K562 (cell line): Measurements from ENCODE around the gene NOSTRIN. TPM values are rescaled to one million over a fixed set of nuclear protein-coding genes. Genes with fewer than 3 reads are reported as not detected.

Experiments used
- ATAC-seq: fragments of 200-7000 bp; cut with Tn5 transposase; 3 replicates; pipeline ENCODE4 v1.9.1; 2020; ENCODE audit warnings: moderate library complexity
- BruUV-seq: library from RNA; stranded (reverse); fragments of 400-500 nt; replicated peaks from 2 replicates; lab custom pipeline; 2021; lab: Mats Ljungman, UMichigan
- CTCF ChIA-PET: fragments of 300-600 bp; formaldehyde crosslinking; extraction: SDS; loops from one replicate; lab custom pipeline; 2021; ENCODE audit warnings: low intra/inter-chr PET ratio; lab: Yijun Ruan, JAX
- POLR2A ChIA-PET: fragments of 300-600, 350-650 bp; sonication (Branson Sonifier 250); formaldehyde crosslinking; extraction: SDS; loops from one replicate; lab custom pipeline; 2021; ENCODE audit warnings: antibody characterized with exemption, inconsistent platforms; lab: Yijun Ruan, JAX
- DNase-seq, 4 experiments: peaks; one replicate each; pipeline versions ENCODE4 v3.0.0 to v3.0.0-alpha.2; 2011 to 2018; ENCODE audit warnings: low spot score in 3 of 4, mixed read lengths in 3 of 4; ENCODE audit errors: extremely low read depth in 1 of 4
- FAIRE-seq: peaks from 2 replicates; lab custom pipeline; 2011; peaks lifted over from hg19 to GRCh38; lab: Jason Lieb, UNC
- H2AFZ ChIP-seq: 2 replicates; pipeline ENCODE4 v1.6.0; 2011; ENCODE audit warnings: low read depth, low read length, control low read depth, inconsistent platforms
- H3K27ac ChIP-seq: fragments of 200-600 bp; 3 replicates; pipeline ENCODE4 v1.8.0; 2011; ENCODE audit warnings: low read depth, mild to moderate bottlenecking, control low read depth, inconsistent platforms, low read length, moderate library complexity, mixed read lengths; ENCODE audit errors: extremely low read depth
- H3K27me3 ChIP-seq, 2 experiments: fragments of 300-600 bp in 1 of 2; 2 replicates in 1 of 2; 3 replicates in 1 of 2; pipeline versions ENCODE4 v1.6.0 to v1.8.0; 2011; ENCODE audit warnings: inconsistent platforms in 2 of 2, low read length in 2 of 2, mild to moderate bottlenecking in 1 of 2, mixed read lengths in 1 of 2, moderate library complexity in 1 of 2; ENCODE audit not compliant: control insufficient read depth in 2 of 2, insufficient read depth in 2 of 2
- H3K36me3 ChIP-seq: fragments of 300-600 bp; 3 replicates; pipeline ENCODE4 v1.8.0; 2011; ENCODE audit warnings: mild to moderate bottlenecking, low read length, inconsistent platforms; ENCODE audit not compliant: control insufficient read depth, insufficient read depth
- H3K4me1 ChIP-seq, 2 experiments: fragments of 200-600 bp in 1 of 2; replicated peaks in 1 of 2; 2 replicates in 1 of 2; 3 replicates in 1 of 2; pipeline versions ENCODE4 v1.5.1 to v1.8.0; 2011; ENCODE audit warnings: inconsistent platforms in 2 of 2, low read length in 2 of 2, mild to moderate bottlenecking in 1 of 2, mixed read lengths in 1 of 2, moderate library complexity in 1 of 2; ENCODE audit not compliant: control insufficient read depth in 2 of 2, insufficient read depth in 2 of 2
- H3K4me2 ChIP-seq: 2 replicates; pipeline ENCODE4 v1.6.1; 2011; ENCODE audit warnings: low read length, control low read depth, inconsistent platforms, mixed read lengths; ENCODE audit not compliant: insufficient read depth
- H3K4me3 ChIP-seq: fragments of 200-600 bp; sonication (generic), shearing (Covaris generic); 2 replicates; pipeline ENCODE4 v1.5.1; 2016; ENCODE audit warnings: control low read depth, inconsistent platforms
- H3K79me2 ChIP-seq: fragments of 200-600 bp; 3 replicates; pipeline ENCODE4 v1.8.0; 2011; ENCODE audit warnings: low read length, inconsistent platforms; ENCODE audit not compliant: control insufficient read depth, insufficient read depth
- H3K9ac ChIP-seq, 2 experiments: 2 replicates each; pipeline versions ENCODE4 v1.6.0 to v1.6.1; 2011; ENCODE audit warnings: low read depth in 2 of 2, low read length in 2 of 2, control low read depth in 1 of 2, inconsistent platforms in 1 of 2, mild to moderate bottlenecking in 1 of 2, mixed read lengths in 1 of 2; ENCODE audit not compliant: insufficient read depth in 1 of 2
- H3K9me1 ChIP-seq: one replicate; pipeline ENCODE4 v1.6.0; 2011; ENCODE audit warnings: inconsistent platforms, mild to moderate bottlenecking, low read length, moderate library complexity; ENCODE audit not compliant: control insufficient read depth, insufficient read depth
- H3K9me3 ChIP-seq: replicated peaks from 2 replicates; pipeline ENCODE4 v1.5.1; 2011; ENCODE audit warnings: low read depth, low read length, inconsistent platforms; ENCODE audit not compliant: control insufficient read depth, insufficient read depth
- H4K20me1 ChIP-seq: replicated peaks from 2 replicates; pipeline ENCODE4 v1.6.1; 2011; ENCODE audit warnings: low read length, inconsistent platforms, mixed read lengths; ENCODE audit not compliant: control insufficient read depth, insufficient read depth
- CBFA2T3 ChIP-seq: fragments of 450-650 bp; IDR thresholded peaks from 2 replicates; pipeline ENCODE4 v1.6.1; 2017
- HMGXB4 ChIP-seq: sonication (generic); formaldehyde crosslinking; IDR thresholded peaks from 2 replicates; pipeline ENCODE4 v1.8.1; 2023; ENCODE audit warnings: mild to moderate bottlenecking, missing genetic modification reagents
- MAFF ChIP-seq: IDR thresholded peaks from 2 replicates; pipeline ENCODE4 v1.6.1; 2012; ENCODE audit warnings: low read length, improper control_type of control experiment
- POLR2A ChIP-seq: fragments of 450-650 bp; conservative IDR thresholded peaks from 2 replicates; pipeline ENCODE4 v1.6.1; 2016
- RFX1 ChIP-seq: fragments of 450-650 bp; IDR thresholded peaks from 2 replicates; pipeline ENCODE4 v1.6.1; 2016; ENCODE audit warnings: mild to moderate bottlenecking, moderate library complexity
- RNF2 ChIP-seq: sonication (generic); IDR thresholded peaks from 2 replicates; pipeline ENCODE4 v1.6.1; 2016
- SRSF1 ChIP-seq: fragments of 200-400 bp; formaldehyde crosslinking; IDR thresholded peaks from 2 replicates; pipeline ENCODE4 v1.6.1; 2017; ENCODE audit warnings: mild to moderate bottlenecking, low read depth, low read length, moderate library complexity
- ZZZ3 ChIP-seq: fragments of 450-650 bp; IDR thresholded peaks from 2 replicates; pipeline ENCODE4 v1.6.1; 2016; ENCODE audit warnings: antibody characterized with exemption, mild to moderate bottlenecking, moderate library complexity
- WGBS: fragments of 100-300 bp; shearing (Covaris generic); methylation state at CpG from one replicate; pipeline ENCODE4 v1.1.6; 2016; ENCODE audit warnings: low coverage, mixed read lengths; ENCODE audit not compliant: insufficient coverage; ENCODE audit errors: missing lambda C conversion rate; 5-methylcytosine and 5-hydroxymethylcytosine counted together
- in situ Hi-C: fragments of 300-500 bp; cut with MboI; formaldehyde crosslinking; loops from 4 replicates; pipeline ENCODE4 v1.15.0; 2018; ENCODE audit warnings: inconsistent platforms, mixed read lengths
- intact Hi-C: fragments of 100-400 bp; cut with micrococcal nuclease; formaldehyde crosslinking; loops from 2 replicates; pipeline ENCODE4 v1.14.2; 2022
- polyA plus RNA-seq, 8 experiments: library from polyadenylated mRNA; depleted of rRNA in 4 of 8; stranded (reverse) in 5 of 8; unstranded in 3 of 8; fragments of >200 nt; fragmentation: Nextera tagmentation in 2 of 8; fragmentation: Illumina TruSeq in 1 of 8; extraction: Ambion mirVana in 2 of 8; extraction: Trizol in 1 of 8; gene quantifications; 2 replicates each; pipeline versions ENCODE4 v1.2.1 to v1.2.3, GENCODE V29; 2011 to 2014; ENCODE audit warnings: inconsistent platforms in 1 of 8, missing spikeins in 1 of 8
- total RNA-seq, 7 experiments: library from RNA; depleted of rRNA in 6 of 7; stranded (reverse); fragments of >200 nt in 6 of 7; fragmentation: Illumina TruSeq in 2 of 7; extraction: Trizol in 2 of 7; gene quantifications; 2 replicates each; pipeline versions ENCODE4 v1.2.1 to v1.2.3, GENCODE V29; 2011 to 2021; ENCODE audit warnings: low replicate concordance in 1 of 7
- TF ChIP-seq, protein P1 (sequence below): fragments of 250-450 bp; sonication (Bioruptor Pico); IDR thresholded peaks from 2 replicates; pipeline ENCODE4 v1.8.0; 2022; ENCODE audit warnings: moderate library complexity, mild to moderate bottlenecking, inconsistent platforms

Gene NOSTRIN
- total and polyA plus RNA-seq, 9 of the 15 experiments (the other 6 are each of a cell fraction or from before 2014, with no cell fraction given): 26.7 to 82.9 (median 56.3) TPM

DNA sequence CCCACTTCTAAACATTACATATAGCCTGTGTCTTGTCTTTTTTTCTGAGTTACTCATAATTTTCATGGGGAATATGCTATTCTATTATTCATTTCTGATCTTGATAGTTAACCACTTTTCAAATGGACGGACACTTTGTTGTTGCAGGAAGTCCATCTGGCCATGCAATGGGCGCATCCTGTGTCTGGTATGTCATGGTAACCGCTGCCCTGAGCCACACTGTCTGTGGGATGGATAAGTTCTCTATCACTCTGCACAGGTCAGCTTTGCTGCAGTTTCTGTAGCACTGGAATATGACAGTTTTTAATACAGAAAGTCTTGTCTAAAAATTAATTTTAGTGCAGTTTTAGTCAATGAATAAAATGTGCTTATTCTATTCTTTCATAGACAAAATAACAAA, 101.9 kb downstream of the NOSTRIN start:
- in situ Hi-C loops: loop anchor here (25.0 kb wide), 1 partner anchor 967 kb away; no protein-coding TSS in a partner anchor
- H2AFZ ChIP-seq: peak overlapping the region; percentile 21; the same call in 1 of the 2 replicates
- BruUV-seq: no TSS peak
- H3K27me3 ChIP-seq: no peaks in the 10 kb centered on the region
- H3K4me3 ChIP-seq: no peak overlapping the region
- H3K4me1 ChIP-seq: peaks cover 0 to 4% of the 10 kb centered on the region in 2 experiments; a peak in 2 of 5 replicates
- peak; percentile 55; the same call in 2 of the 3 replicates for ATAC-seq
- no peaks in the 10 kb centered on the region for H3K36me3 ChIP-seq
- H3K4me2 ChIP-seq: no peak overlapping the region
- H3K9me1 ChIP-seq: no peaks in the 10 kb centered on the region
- POLR2A ChIA-PET: no interaction called here
- no peaks in the 10 kb centered on the region for H3K9me3 ChIP-seq
- H3K9ac ChIP-seq: no peak overlapping the region
- H3K79me2 ChIP-seq: no peaks in the 10 kb centered on the region
- peak in 2 of 4 experiments; percentile 33 to 36 for DNase-seq
- TF ChIP-seq POLR2A: no peak
- no peak for TF ChIP-seq ZZZ3
- no peak for TF ChIP-seq HMGXB4 (CRISPR knock-in tag)
- no peak for TF ChIP-seq RNF2
- TF ChIP-seq, protein P1, sequence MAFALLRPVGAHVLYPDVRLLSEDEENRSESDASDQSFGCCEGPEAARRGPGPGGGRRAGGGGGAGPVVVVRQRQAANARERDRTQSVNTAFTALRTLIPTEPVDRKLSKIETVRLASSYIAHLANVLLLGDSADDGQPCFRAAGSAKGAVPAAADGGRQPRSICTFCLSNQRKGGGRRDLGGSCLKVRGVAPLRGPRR (CRISPR knock-in tag): no peak
- peak; percentile 5; the same call in 1 of the 2 replicates for TF ChIP-seq CBFA2T3
- TF ChIP-seq MAFF: no peak
- TF ChIP-seq RFX1: peak; percentile 10; the same call in 1 of the 2 replicates
- no peak for TF ChIP-seq SRSF1
- no peak for FAIRE-seq
- WGBS: 37% methylated on average over 3 of the region's 3 CpGs
- H4K20me1 ChIP-seq: no peaks in the 10 kb centered on the region
- CTCF ChIA-PET: no interaction called here
- no peak overlapping the region for H3K27ac ChIP-seq
- intact Hi-C loops: no loop called here
